ENCODE data around the gene SSTR5.
"Not testable (repeated sequence)": the region's sequence is repeated elsewhere in the genome, so short reads cannot be mapped to it uniquely, and the experiment has no call there.

SSTR5 gene

DNA sequence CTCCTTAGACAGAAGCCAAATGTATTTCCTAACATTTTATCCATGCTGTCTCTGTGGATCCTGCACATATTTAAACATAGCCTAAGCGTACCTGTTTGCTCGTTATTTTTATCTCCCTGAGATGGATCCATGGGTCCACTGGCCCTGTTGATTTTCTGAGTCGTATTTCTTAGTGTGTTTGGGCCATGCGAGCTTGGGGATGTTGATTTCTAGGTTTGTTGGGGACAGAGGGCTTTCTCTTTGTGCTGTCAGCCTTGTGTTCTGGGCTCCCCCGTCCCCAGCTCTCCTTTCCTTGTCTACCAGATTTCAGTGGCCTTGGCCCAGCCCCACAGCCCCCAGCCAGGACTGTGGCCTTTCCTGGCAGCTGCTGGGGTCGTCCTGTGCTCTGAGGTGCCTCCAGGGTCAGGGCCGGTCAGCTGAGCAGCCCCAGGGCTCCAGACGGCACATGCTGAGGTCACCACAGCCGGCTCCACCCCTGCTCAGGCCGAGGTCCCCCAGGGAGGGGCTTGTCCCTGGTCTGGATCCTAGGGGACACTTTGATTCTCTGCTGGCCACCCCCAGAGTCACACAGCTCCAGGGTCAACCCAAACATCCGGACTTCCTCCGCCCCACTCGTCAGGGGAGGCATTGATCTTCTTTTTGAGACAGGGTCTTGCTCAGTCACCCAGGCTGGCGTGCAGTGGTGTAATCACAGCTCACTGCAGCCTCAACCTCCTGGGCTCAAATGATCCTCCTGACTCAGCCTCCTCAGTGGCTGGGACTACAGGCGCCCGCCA is 4.4 kb downstream of the SSTR5 start:
- DNase-seq, result no peak

DNA sequence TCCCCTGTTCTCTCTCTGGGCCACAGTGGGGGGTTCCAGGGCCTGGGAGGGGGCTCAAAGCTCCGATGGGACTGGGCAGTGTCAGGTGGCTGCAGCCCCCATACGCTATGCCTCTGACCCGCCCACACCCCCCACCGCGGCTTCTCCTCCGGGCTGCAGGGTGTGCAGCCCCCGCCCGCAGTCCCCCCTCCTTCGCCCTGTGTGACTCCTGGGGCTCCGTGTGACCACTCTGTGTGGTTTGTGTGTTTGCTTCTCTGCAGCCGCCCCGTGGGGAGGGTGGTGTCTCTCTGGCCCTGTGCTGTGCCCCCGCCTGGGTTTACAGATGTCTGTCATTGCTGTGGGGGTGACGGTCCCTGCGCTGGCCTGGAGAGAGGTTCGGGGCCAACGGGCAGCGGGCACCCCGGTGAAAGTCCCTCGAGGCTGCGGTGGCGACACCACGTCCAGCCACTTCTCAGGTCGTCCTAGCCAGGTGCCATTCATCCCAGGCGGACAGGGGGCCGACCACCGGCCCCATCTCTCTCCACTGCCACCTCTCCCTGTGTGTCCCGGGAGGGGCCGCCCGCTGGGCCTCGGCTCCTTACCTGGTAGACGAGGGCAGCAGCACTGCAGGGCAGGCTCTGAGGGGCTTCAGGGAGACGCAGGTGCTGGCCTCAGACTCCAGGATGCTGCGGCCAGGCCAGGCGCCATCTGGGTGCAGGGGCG is 5.5 kb downstream of the SSTR5 start:
- DNase-seq, result no peak

DNA sequence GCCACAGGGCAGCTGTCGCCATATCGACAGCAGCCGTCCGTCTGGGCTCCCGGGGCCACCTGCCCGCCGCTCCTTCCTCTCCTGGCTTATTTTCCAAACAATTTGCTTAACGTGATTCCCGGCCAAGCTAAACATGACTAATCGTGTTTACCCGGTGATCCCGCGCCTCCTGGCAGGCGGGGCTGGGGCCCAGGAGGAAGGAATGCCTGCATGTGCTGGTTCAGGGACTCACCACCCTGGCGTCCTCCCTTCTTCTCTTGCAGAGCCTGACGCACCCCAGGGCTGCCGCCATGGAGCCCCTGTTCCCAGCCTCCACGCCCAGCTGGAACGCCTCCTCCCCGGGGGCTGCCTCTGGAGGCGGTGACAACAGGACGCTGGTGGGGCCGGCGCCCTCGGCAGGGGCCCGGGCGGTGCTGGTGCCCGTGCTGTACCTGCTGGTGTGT is 6.1 kb downstream of the SSTR5 start:
- no peak for DNase-seq

DNA sequence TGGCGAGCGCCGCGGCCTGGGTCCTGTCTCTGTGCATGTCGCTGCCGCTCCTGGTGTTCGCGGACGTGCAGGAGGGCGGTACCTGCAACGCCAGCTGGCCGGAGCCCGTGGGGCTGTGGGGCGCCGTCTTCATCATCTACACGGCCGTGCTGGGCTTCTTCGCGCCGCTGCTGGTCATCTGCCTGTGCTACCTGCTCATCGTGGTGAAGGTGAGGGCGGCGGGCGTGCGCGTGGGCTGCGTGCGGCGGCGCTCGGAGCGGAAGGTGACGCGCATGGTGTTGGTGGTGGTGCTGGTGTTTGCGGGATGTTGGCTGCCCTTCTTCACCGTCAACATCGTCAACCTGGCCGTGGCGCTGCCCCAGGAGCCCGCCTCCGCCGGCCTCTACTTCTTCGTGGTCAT is 6.8 kb downstream of the SSTR5 start:
- no peak for DNase-seq

DNA sequence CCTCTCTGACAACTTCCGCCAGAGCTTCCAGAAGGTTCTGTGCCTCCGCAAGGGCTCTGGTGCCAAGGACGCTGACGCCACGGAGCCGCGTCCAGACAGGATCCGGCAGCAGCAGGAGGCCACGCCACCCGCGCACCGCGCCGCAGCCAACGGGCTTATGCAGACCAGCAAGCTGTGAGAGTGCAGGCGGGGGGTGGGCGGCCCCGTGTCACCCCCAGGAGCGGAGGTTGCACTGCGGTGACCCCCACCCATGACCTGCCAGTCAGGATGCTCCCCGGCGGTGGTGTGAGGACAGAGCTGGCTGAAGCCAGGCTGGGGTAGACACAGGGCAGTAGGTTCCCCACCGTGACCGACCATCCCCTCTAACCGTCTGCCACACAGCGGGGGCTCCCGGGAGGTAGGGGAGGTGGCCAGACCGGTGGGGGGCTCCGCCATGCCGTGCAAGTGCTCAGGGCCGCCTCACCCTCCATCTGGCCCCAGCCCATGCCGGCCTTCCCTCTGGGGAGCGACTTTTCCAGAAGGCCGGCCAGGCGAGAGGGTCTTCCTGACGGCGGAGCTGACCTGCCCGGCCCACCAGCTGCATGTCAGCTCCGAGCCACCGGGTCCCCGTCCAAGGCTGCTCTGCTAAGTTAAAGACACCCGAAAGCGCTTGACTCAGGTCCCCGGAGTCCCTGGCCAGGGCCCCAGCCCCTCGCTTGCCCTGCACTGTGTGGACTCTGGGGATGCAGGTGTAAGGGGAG is 7.4 kb downstream of the SSTR5 start:
- DNase-seq, result no peak

DNA sequence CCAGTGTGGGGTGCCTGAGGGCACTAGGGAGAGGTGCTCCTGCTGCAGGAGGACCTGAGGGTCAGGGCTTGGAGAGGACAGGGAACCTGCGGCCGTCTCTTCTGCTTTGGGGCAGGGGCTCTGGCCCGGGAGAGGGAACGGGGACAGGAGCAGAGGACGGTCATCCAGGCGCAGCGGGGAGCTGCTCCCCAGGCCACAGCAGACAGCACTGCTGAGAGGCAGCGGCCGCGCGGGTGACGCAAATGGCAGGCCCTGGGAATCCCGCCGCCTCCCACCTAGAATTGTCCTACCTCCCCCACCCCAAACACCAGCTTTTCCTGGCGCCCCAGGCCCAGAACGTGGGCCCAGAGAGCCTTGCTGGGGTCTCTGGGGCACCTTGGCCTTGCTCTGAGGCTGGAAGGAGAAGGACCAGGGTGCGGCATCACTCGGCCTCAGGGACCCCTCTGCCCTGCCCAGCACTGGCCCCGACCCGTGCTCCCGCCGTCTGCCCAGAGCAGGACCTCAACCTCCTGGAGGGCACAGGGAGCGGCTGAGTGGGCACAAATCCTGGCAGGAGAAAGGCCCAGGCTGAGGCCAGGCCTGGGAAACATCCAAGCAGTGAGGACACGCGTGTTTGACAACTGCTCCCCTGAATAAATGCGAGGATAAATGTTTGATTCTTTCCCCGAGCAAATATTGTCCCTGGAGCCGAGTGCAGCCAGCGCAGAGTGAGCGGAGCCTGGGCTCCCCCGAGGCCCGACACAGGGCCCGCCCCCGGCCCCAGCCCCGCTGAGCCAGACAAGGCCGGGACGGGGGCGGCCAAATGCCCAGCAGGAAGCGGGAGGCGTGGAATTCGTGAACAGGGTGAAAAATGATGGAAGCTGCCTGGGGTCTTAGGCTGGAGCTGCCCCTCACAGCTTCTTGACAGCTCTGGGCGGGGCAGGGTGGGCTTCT is 8.5 kb downstream of the SSTR5 start:
- DNase-seq, result no peak

DNA sequence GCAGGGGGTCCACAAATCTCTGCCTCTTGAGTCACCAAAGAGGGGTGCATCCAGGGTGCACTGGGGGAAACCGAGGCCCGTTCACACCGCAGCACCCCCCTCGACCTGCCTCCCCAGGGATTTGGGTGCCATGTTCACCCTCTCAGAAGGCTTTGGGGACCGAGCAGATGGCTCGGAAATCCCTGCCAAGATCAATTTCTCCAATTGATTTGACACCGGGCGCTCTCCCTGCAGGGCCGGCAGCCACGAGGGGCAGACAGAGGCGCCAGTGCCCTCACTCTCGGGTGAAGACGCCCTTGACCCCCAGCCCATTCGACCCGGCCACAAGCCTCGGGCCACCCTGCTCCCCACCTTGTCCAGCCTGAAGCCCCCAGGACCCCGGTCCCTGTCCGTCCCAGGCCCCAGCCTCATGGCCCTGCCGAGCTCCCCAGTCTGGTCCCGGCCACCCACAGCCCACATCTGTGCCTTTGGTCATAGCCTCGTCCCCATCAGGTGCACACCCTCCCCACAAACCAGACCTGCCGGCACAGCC is 9.3 kb downstream of the SSTR5 start:
- DNase-seq, result no peak

DNA sequence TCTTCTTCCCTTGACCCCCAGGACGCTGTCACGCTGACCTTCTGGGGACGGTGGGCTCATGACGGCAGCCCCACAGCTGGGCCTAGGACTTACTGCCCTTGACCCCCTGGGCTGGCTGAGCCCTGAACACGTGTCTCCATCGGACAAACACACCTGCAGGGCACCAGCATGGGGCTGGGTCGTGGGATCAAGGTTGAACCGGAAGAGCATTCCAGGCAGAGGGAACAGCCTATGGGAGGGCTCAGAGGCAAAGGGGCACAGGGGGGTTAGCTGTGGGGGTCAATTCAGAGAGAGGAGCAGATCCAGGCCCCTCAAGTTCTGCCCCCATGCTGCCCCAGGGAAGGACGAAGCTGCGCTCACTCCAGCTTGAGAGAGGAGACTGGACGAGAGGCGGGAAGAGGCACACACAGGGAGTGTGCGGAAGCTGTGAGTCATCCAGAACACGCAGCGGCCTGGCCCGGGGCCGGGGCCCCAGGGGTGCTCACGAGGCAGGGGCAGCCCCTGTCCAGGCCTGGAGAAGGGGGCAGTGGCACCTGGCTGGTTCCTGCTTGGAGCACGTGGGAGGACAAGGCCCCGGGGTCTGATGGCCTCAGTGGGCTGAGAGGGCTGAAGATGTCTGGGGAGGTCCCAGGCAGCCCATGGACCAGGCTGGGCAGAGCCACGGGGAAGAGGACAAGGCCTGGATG is 9.9 kb downstream of the SSTR5 start:
- no peak for DNase-seq

DNA sequence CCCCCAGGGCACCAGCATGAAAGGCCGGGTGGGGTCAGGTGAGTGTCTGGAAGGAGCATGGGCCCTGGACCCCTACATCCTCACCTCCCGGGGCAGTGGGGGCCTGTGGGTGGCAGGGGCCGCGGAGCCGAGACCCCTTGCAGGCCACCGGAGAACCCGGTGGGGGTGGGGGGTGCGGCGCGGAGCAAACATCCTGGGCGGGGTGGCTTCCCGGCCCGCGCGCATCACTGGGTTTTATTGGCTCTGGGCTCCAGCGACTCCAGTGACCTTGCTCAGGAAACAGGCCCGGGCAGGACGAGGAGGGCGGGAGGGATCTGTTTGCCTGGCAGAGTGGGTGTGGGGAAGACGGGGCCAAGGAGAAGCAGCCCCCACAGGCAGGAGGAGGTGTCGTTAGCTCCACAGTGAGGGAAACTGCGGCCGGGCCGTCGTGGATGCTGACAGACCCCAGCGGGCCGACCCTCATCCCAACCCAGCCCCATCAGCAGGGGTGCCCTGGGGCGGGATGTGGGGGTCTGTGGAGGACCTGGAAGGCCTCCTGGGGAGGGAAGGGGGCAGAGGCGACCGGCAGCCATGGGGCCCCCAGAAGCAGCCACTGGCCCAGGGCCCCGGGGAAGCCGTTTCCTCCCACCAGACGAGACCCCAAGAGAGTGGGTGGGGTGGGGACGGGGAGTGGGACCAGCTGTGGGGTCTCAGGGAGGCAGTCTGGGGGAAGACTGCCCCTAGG is 10.6 kb downstream of the SSTR5 start:
- no peak for DNase-seq

DNA sequence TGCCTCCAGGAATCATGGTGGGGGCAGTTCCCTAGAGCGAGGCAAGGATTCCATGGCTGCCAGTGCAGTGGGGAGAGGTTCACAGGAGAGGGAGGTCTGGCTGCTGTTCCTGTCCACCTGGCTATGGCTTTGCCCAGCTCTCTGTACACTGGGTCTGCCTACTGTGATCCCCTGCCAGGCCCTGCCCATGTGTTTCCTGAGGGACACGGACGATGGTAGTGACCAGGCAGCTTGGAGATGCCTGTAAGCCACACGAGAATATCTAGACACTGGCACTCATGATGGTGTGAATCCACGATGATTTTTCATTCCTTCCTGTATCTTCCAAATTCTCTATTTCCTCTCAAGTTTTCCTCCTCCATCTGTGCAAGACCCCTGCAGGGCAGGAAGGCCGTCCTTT is 12.4 kb downstream of the SSTR5 start:
- no peak for DNase-seq

DNA sequence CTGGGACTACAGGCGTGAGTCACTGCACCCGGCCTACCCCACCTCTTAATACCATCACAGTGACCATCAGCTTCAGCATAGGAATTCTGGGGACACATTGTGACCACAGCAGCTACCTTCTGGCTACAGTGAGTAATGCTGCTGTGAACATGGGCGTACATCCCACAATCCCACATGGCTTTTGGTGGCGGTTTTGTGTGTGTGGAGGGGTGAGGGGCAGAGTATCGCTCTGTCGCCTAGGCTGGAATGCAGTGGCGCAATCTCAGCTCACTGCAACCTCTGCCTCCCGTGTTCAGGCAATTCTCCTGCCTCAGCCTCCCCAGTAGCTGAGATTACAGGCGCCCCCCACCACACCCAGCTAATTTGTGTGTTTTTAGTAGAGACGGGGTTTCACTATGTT is 13.9 kb downstream of the SSTR5 start:
- DNase-seq, result not testable (repeated sequence)

DNA sequence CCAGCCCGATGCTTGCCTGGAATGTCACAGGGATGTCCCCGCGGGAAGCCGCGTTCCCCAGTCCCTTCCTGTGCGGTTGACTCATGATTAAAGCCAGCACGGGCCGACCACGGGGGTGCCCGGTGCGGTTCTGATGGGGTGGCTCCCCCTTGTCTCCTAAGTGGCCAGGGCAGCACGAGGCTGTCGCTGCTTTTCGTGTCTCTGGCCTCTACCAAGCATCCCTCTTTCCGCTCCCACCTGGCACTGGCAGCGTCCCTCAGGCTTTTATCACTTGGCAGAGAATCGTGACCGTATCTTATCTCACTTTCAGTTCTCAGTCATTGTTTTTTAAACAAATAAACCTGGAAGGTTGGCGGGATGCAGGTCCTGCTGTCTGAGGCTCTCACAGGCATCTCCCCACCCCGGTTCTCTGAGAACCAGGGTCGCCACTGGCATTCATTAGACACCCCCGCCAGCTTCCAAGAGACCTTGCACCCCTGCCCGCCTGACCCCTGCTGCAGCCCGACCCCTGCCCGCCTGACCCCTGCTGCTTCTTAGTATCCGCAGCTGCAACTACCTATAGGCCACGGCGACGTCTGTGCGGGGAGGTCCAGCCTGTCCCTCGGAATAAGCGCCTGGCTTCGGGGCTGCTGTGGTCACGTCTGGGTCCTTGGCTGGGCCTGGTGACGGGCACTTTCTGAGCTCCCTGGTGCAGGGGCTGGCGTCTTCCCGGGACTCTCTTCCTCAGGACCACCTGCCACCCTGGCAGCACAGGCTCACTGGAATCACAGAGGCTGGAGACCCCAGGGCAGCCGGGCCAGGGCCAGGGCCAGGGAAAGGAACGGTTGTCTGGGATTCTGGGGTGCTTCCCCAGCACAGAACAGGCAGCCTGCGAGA is 16.0 kb downstream of the SSTR5 start:
- no peak for DNase-seq

DNA sequence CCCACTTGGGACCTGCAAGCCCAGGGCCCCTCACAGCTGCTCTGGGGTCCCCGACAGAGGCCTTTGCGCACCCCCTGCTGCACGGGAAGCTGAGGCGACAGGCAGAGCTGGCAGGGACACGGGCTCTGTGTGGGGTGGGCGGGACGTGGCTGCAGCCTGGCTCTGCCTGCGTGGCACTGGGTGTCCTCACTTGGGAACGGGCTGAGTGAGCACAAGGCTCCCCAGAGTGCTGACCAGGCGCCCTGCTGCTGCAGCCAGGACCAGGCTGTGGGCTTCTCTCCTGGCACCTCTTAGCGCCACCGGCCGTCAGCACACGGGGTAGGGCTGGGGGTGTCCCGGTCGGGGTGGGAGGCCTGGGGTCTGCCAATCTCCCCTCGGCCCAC is 16.9 kb downstream of the SSTR5 start:
- no peak for DNase-seq

DNA sequence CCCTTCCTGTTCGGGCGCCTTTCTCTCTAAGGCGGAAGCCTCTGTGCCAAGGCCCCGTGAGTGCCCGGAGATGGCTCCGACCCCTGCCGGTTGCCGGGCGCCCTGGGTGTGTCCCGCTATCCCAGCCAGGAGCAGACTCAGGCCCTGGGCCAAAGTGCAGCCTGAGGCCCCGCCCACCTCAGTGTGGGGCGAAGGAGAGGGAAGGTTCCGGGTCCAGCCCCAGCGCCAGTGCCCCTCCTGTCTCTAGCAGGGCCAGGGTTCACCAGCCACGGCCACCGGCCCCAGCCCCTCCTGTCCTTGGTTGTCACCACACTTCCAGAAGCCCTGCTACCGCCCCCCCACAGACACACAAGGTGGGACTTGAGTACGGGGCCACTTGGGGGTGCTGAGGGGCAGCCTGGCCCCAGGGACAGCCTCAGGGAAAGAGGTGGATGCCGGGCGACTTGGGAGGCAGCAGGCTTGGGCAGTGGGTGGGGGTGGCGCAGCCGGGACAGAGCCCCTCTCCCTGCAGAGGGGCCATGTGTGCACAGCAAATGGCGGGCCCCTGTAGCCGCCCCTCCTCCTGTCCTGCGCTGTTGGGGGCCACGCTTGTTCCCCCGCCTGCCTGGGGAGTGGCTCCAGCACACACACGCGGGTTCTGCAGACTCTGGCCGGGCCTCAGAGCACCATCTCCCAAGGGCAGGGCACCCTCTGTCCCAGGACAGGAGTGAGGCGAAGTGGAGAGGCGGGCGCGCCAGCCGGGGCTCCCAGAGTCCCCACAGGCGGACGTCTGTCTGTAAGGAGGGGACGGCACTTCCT is 17.5 kb downstream of the SSTR5 start:
- no peak for DNase-seq

DNA sequence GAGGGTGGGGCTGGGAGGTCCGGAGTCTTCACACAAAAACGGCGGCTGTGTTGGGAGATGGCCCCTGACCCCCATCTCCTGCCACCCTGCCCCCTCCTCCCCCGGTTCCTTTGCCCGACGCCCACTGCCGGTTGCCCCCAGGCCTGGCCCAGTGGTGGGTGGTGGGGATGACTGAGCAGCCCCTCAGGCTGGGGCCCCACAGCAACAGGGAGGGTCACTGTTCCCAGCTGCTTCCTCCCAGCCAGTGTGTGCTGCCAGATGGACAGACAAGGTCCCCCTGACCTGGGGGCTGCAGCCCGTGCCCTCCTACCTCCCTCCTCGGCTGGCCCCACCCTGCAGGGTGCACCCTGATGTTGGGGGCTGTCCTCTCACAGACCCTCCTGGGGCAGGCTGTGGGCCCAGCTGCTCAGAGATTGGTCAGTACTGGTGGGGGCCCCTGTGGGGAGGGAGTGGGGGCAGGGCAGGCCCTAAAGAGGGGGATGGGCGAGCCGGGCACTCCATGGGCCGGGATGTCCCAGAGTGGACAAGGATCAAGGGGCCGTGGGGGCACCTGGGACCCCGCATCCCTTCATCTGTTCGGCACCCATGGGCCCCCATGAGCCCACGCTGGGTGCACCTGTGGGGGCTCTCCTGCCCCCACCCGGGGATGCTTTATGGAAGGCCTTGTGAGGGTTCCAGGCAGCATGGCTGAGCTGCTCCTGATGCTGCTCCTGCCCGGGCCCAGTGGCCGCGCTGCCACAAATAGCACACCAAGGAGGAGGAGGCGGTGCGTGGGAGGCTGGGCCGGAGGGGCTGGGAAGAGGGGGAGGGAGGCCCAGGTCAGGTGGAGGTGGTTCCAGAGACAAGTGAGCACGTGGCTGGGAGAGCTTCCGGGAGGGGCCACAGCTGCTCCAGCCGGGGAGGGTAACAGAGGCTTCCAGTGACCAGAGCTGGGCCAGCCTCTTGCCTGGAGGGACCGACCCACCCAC is 18.4 kb downstream of the SSTR5 start:
- no peak for DNase-seq

DNA sequence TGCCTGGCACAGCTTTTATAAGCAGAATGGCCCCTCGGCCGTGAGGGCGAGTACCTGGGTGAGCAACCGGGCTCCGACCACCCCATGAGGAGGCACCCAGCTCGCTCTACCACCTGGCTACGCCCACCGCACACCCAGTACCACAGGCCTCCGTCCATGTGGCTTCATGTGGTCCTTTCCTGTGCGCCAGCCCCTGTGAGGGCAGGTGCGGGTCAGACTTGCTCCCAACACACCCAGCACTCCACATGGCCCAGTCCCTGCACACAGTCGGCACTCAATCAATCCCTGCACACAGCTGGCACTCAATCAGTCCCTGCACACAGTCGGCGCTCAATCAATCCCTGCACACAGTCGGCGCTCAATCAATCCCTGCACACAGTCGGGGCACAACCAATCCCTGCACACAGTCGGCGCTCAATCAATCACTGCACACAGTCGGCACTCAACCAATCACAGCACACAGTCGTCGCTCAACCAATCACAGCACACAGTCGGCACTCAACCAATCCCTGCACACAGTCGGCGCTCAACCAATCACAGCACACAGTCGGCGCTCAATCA is 19.5 kb downstream of the SSTR5 start:
- no peak for DNase-seq

DNA sequence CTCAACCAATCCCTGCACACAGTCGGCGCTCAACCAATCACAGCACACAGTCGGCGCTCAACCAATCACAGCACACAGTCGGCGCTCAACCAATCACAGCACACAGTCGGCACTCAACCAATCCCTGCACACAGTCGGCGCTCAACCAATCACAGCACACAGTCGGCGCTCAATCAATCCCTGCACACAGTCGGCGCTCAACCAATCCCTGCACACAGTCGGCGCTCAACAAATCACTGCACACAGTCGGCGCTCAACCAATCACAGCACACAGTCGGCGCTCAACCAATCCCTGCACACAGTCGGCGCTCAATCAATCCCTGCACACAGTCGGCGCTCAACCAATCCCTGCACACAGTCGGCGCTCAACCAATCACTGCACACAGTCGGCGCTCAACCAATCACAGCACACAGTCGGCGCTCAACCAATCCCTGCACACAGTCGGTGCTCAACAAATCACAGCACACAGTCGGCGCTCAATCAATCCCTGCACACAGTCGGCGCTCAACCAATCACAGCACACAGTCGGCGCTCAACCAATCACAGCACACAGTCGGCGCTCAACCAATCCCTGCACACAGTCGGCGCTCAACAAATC is 20.2 kb downstream of the SSTR5 start:
- DNase-seq, result not testable (repeated sequence)

Data from cerebellar nuclear complex (tissue), 1 donor.